Panc1 (cell line): ENCODE measurements around the gene SLC6A19.

Experiments used
- POLR2AphosphoS5 ChIP-seq: IDR thresholded peaks from 2 replicates; pipeline ENCODE4 v1.6.1; 2012; ENCODE audit warnings: mild to moderate bottlenecking, low read depth, low read length, moderate library complexity
- REST ChIP-seq, 2 experiments: IDR thresholded peaks; 2 replicates each; pipeline ENCODE4 v1.6.1; 2011 to 2012; ENCODE audit warnings: low read depth in 2 of 2, control low read depth in 1 of 2, low read length in 1 of 2, mild to moderate bottlenecking in 1 of 2, moderate library complexity in 1 of 2; ENCODE audit not compliant: insufficient read depth in 1 of 2
- SIN3A ChIP-seq: IDR thresholded peaks from 2 replicates; pipeline ENCODE4 v1.6.1; 2012; ENCODE audit warnings: low read depth, mild to moderate bottlenecking, low read length, moderate library complexity, borderline replicate concordance; ENCODE audit not compliant: insufficient read depth
- TCF7L2 ChIP-seq: IDR thresholded peaks from 2 replicates; pipeline ENCODE4 v1.6.1; 2011; ENCODE audit warnings: mild to moderate bottlenecking, low read depth, low read length, inconsistent platforms
- TF ChIP-seq, protein P1 (sequence below): fragments of 450-650 bp; IDR thresholded peaks from 2 replicates; pipeline ENCODE4 v1.5.1; 2017; ENCODE audit warnings: mild to moderate bottlenecking

GRCh38 chr5:1262381-1262780, 61.0 kb downstream of the SLC6A19 start:
- TF ChIP-seq, protein P1, sequence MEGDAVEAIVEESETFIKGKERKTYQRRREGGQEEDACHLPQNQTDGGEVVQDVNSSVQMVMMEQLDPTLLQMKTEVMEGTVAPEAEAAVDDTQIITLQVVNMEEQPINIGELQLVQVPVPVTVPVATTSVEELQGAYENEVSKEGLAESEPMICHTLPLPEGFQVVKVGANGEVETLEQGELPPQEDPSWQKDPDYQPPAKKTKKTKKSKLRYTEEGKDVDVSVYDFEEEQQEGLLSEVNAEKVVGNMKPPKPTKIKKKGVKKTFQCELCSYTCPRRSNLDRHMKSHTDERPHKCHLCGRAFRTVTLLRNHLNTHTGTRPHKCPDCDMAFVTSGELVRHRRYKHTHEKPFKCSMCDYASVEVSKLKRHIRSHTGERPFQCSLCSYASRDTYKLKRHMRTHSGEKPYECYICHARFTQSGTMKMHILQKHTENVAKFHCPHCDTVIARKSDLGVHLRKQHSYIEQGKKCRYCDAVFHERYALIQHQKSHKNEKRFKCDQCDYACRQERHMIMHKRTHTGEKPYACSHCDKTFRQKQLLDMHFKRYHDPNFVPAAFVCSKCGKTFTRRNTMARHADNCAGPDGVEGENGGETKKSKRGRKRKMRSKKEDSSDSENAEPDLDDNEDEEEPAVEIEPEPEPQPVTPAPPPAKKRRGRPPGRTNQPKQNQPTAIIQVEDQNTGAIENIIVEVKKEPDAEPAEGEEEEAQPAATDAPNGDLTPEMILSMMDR: no peak
- no peak for TF ChIP-seq REST (IDR thresholded peaks at IDR 0.05; ENCODE audit: insufficient read depth in 1 of 2, low read depth in 2 of 2, low read length in 1 of 2)
- TF ChIP-seq SIN3A: no peak
- no peak for TF ChIP-seq POLR2AphosphoS5
- no peak for TF ChIP-seq TCF7L2
